A549 (cell line): ENCODE measurements around the gene NRG3.

Experiments
- CHD2 ChIP-seq: fragments of 150-350 bp; IDR thresholded peaks from 2 replicates; pipeline ENCODE4 v1.6.1; 2014; ENCODE audit warnings: low read length; ENCODE audit not compliant: partially characterized antibody
- CTCF ChIP-seq: fragments of >200 bp; sonication (Bioruptor Twin); formaldehyde crosslinking; IDR thresholded peaks from 3 replicates; pipeline ENCODE4 v1.5.1; 2016
- JUNB ChIP-seq: fragments of >200 bp; sonication (Bioruptor Twin); formaldehyde crosslinking; IDR thresholded peaks from 2 replicates; pipeline ENCODE4 v1.6.1; 2016
- MAX ChIP-seq: IDR thresholded peaks from 2 replicates; pipeline ENCODE4 v1.6.1; 2012
- RAD21 ChIP-seq, 2 experiments: fragments of >200 bp in 1 of 2; sonication (Bioruptor Twin) in 1 of 2; formaldehyde crosslinking in 1 of 2; IDR thresholded peaks in 1 of 2; conservative IDR thresholded peaks in 1 of 2; 2 replicates in 1 of 2; 3 replicates in 1 of 2; pipeline ENCODE4 v1.6.1; 2012 to 2018; ENCODE audit warnings: inconsistent platforms in 1 of 2
- REST ChIP-seq: fragments of 200-600 bp; sonication (generic); IDR thresholded peaks from 2 replicates; pipeline ENCODE4 v1.6.1; 2016; ENCODE audit warnings: antibody characterized with exemption, mild to moderate bottlenecking, moderate library complexity
- RFX5 ChIP-seq: fragments of 450-650 bp; IDR thresholded peaks from 2 replicates; pipeline ENCODE4 v1.7.1; 2014; ENCODE audit warnings: antibody characterized with exemption, mild to moderate bottlenecking, moderate library complexity

- TF ChIP-seq RAD21 (conservative IDR thresholded peaks at IDR 0.05 in 1 of 2, IDR thresholded peaks at IDR 0.05 in 1 of 2) (no peak), CTCF (no peak), REST (no peak), RFX5 (no peak), CHD2 (no peak), MAX (no peak), JUNB (no peak)
Observed at GRCh38 chr10:82922046-82922445, 1047.1 kb downstream of the NRG3 start.
